AG04450 (cell line): ENCODE measurements around the gene HOXC12. TPM values are rescaled to one million over a fixed set of nuclear protein-coding genes. Genes with fewer than 3 reads are reported as not detected.

Experiments used
- CTCF ChIA-PET: fragments of 300-600, 350-600 bp; formaldehyde crosslinking; extraction: SDS; loops from one replicate; lab custom pipeline; 2022; ENCODE audit warnings: antibody characterized with exemption, inconsistent platforms; lab: Charles Lee
- POLR2A ChIA-PET: fragments of 350-600 bp; formaldehyde crosslinking; extraction: SDS; loops from one replicate; lab custom pipeline; 2021; ENCODE audit warnings: antibody characterized with exemption, inconsistent platforms; lab: Yijun Ruan, JAX
- DNase-seq: peaks from one replicate; pipeline ENCODE4 v3.0.0-alpha.2; 2011; ENCODE audit warnings: low read depth, low spot score
- H3K27ac ChIP-seq: one replicate; pipeline ENCODE4 v1.5.1; 2012; ENCODE audit warnings: low read depth, low read length, control low read depth
- H3K27me3 ChIP-seq: one replicate; pipeline ENCODE4 v1.6.0; 2012; ENCODE audit warnings: low read length; ENCODE audit not compliant: control insufficient read depth, insufficient read depth
- H3K4me3 ChIP-seq: 2 replicates; pipeline ENCODE4 v1.5.1; 2011; ENCODE audit warnings: mild to moderate bottlenecking, low read depth, low read length, control low read depth
- H3K9me3 ChIP-seq: 2 replicates; pipeline ENCODE4 v1.5.1; 2012; ENCODE audit warnings: low read length; ENCODE audit not compliant: control insufficient read depth, insufficient read depth
- CTCF ChIP-seq: IDR thresholded peaks from 2 replicates; pipeline ENCODE4 v1.5.1; 2011; ENCODE audit warnings: low read depth, low read length, control low read depth, inconsistent platforms
- polyA plus RNA-seq: library from polyadenylated mRNA; depleted of rRNA; stranded (reverse); fragments of >200 nt; gene quantifications from 2 replicates; pipeline ENCODE4 v1.2.3, GENCODE V29; 2011

Gene HOXC12
- polyA plus RNA-seq, 1 experiment: not detected

DNA sequence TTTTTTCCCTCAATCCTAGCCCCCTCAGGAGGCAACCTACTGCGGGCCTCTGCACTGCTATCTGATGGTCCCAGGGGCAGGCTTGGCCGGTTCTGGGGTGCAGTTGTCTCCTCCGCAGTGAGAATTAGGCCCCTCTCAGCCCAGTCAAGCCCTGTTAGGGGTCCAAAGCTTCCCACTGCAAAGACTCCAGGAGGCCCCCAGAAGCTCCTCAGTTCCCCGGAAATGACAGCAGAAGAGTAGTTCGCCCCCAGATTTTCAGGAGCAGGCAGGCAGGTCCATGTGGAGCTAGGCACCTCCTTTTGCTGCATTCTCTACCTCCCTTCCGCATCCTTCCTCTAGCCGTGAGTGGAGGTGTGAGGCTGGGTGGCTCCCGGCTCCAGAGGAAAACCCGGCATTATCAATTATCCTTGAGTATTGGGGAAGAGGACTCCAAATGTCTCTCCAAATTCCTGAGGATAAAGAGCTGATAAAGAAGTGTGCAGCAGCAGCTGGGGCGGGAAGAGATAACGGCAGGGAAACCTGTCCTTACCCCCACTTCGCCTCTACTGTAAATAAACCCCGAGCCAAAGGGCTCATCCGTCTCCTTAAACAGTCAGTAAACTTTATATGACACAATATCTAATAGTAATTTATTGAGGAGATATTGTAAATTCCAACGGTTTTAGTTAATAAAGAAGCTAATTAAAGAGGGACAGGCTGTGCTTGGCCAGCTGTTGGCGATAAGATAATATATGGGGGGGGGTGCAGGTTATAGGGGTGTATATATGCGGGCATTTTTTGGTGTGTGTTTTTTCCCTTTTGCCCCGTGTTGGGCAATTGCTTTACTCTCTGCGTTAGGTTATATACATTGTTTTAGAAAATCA, 641 bp upstream of the HOXC12 start:
- peaks cover 95% of the 10 kb centered on the region for H3K27me3 ChIP-seq
- H3K4me3 ChIP-seq: no peak overlapping the region
- no peak overlapping the region for H3K27ac ChIP-seq
- ChIA-PET CTCF (interaction anchor here (0.6 kb wide), 1 partner anchor 425 kb away, joined by 4 read pairs; no protein-coding TSS in a partner anchor), POLR2A (no interaction called here)
- peaks cover 19% of the 10 kb centered on the region; the same call in 1 of the 2 replicates for H3K9me3 ChIP-seq
- TF ChIP-seq CTCF: no peak
- DNase-seq: no peak

DNA sequence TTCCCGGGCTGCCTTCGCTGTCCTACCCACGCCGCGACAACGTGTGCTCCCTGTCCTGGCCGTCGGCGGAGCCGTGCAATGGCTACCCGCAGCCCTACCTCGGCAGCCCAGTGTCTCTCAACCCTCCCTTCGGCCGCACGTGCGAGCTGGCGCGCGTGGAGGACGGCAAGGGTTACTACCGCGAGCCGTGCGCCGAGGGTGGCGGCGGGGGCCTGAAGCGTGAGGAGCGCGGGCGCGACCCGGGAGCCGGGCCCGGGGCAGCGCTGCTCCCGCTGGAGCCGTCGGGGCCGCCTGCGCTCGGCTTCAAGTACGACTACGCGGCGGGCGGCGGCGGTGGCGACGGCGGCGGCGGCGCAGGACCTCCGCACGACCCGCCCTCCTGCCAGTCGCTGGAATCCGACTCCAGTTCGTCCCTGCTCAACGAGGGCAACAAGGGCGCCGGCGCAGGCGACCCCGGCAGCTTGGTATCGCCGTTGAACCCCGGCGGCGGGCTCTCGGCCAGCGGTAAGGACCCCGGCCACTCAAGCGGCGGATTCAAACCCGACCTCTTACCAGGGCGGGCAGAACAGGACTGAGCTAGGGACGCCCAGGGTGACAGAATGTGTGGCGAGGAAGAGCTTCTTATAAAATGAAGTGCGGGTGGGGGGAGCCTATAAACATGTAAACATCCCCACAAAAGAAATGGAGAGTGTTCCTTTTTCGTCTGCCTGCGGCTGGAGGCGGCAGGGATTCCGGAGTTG, 503 bp downstream of the HOXC12 start:
- no peak for TF ChIP-seq CTCF
- Histone ChIP-seq H3K4me3 (no peak overlapping the region), H3K27me3 (peaks cover 95% of the 10 kb centered on the region), H3K9me3 (peaks cover 13% of the 10 kb centered on the region; the same call in 1 of the 2 replicates), H3K27ac (no peak overlapping the region)
- POLR2A ChIA-PET: no interaction called here
- CTCF ChIA-PET: interaction anchor here (0.6 kb wide), 1 partner anchor 413 kb away, joined by 4 read pairs; no protein-coding TSS in a partner anchor
- DNase-seq: no peak

DNA sequence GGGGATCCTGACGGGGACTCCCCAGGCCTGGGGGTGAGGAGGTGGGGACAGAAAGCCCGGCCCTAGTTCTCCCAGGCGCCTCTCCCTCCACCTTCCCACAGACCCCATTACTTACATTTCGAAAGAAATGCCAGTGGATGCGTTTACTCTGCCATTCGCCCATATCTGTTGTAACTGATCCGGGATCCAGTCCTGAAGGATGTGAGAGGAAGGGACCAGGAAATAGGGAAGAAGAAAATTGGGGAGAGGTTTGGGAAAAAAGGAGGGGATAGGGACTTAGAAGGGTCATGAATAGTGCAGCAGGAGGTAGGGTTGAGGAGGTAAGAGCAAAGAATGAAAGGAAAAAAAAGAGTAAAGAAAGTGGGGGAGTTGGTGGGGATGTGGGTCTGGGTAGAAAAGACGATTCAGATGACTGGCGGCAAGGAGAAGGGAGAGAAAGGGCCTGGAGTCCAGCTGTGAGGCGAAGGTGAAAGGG, 1.1 kb downstream of the HOXC12 start:
- ChIA-PET POLR2A (no interaction called here), CTCF (no interaction called here)
- DNase-seq: no peak
- Histone ChIP-seq H3K9me3 (peaks cover 13% of the 10 kb centered on the region; the same call in 1 of the 2 replicates), H3K4me3 (no peak overlapping the region), H3K27me3 (peaks cover 95% of the 10 kb centered on the region), H3K27ac (no peak overlapping the region)
- TF ChIP-seq CTCF: no peak

- no peak overlapping the region for H3K27ac ChIP-seq
- ChIA-PET CTCF (no interaction called here), POLR2A (no interaction called here)
- peaks cover 95% of the 10 kb centered on the region for H3K27me3 ChIP-seq
- no peak for TF ChIP-seq CTCF
- no peak overlapping the region for H3K4me3 ChIP-seq
- DNase-seq: no peak
- H3K9me3 ChIP-seq: peaks cover 13% of the 10 kb centered on the region; the same call in 1 of the 2 replicates
Observed at GRCh38 chr12:53956251-53956887, 1.7 kb downstream of the HOXC12 start.
